ENCODE data around the gene PAOX. TPM values are rescaled to one million over a fixed set of nuclear protein-coding genes. Genes with fewer than 3 reads are reported as not detected.
A peak's percentile ranks its signal among the peaks of the same experiment; 100 is the strongest.

PAOX gene
- 1 to 10 TPM; 3.0 to 6.2 TPM for total RNA-seq

DNA sequence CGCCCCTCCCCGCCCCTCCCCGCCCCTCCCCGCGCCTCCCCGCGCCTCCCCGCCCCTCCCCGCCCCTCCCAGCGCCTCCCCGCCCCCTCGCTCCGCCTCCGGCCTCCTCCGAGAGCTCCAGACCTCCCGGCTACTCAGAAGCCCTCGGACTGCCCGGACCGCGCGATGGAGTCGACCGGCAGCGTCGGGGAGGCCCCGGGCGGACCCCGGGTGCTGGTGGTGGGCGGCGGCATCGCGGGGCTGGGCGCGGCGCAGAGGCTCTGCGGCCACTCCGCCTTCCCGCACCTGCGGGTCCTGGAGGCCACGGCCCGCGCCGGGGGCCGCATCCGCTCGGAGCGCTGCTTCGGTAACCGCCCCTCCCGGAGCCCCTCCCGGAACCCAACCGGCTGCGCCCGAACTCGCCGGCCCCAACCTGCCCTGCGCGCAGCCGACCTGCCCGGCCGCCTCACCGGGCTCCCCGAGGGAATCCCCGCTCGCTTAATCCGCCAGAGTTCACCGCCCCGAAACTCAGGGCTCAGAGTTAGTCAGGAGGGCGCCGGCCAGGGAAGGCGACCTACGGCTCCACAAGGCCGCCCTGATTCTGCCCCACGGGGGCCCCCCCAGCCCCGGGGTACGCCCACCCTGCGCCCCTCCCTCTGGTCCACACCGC lies at the start of gene PAOX:
Gene PAOX (plus strand): TSS at position 111 of the 649 bp plus-strand sequence. CDS start 55 bp downstream, at position 166.
- DNase-seq = peak; percentile 80
- peak within 1 kb of the TSS; percentile 74 for H3K4me3 Mint-ChIP-seq
- ChIA-PET POLR2A (interaction anchor here (1.3 kb wide), 1 partner anchor 10 kb away, joined by 3 read pairs; no protein-coding TSS in a partner anchor), CTCF (interaction anchor here (1.4 kb wide), 1 partner anchor 12 kb away, joined by 4 read pairs; no protein-coding TSS in a partner anchor)
- H3K4me1 Mint-ChIP-seq = no peaks in the 10 kb centered on the region
- H3K27ac Mint-ChIP-seq = peak within 1 kb of the TSS; percentile 24
- H3K36me3 Mint-ChIP-seq (ENCODE audit: low read depth) = no peaks in the 10 kb centered on the region
- intact Hi-C loops (cut with DNase I, micrococcal nuclease) = loop anchor here (1.0 to 10.0 kb wide), 9 partner anchors 11 to 1044 kb away; partner anchors contain the start of genes INPP5A (in 2 of the 2), FUOM (in 1 of the 2), LRRC27 (in 1 of the 2) and MTG1 (in 1 of the 2)
- no peaks in the 10 kb centered on the region for H3K27me3 Mint-ChIP-seq
- peak; percentile 76 for ATAC-seq
- H3K9me3 Mint-ChIP-seq (ENCODE audit: low read depth) = no peaks in the 10 kb centered on the region

- DNase-seq (peak; percentile 94), ATAC-seq (peak; percentile 96)
- ChIA-PET CTCF (interaction anchor here (0.6 to 1.8 kb wide), 26 partner anchors 9 to 289 kb away, joined by 3 to 14 read pairs (median 4); partner anchors contain the start of gene PRAP1), POLR2A (interaction anchor here (1.2 kb wide), 1 partner anchor 109 kb away, joined by 6 read pairs; no protein-coding TSS in a partner anchor)
- peaks cover 31% of the 10 kb centered on the region for H3K27me3 Mint-ChIP-seq
- no peaks in the 10 kb centered on the region for H3K36me3 Mint-ChIP-seq (ENCODE audit: low read depth)
- H3K4me3 Mint-ChIP-seq = peak overlapping the region; percentile 23
- no peaks in the 10 kb centered on the region for H3K9me3 Mint-ChIP-seq (ENCODE audit: low read depth)
- intact Hi-C loops (cut with DNase I, micrococcal nuclease) = loop anchor here (1.0 to 5.0 kb wide), 7 partner anchors 44 to 193 kb away; partner anchors contain the start of genes MTG1 (in 2 of the 2) and ECHS1 (in 1 of the 2)
- peaks cover 10% of the 10 kb centered on the region for H3K4me1 Mint-ChIP-seq
- H3K27ac Mint-ChIP-seq = no peak overlapping the region
These were observed 49.4 kb upstream of the PAOX start for GRCh38 chr10:133329491-133330202.

GRCh38 chr10:133332936-133333699 lies 45.9 kb upstream of the PAOX start:
- no peaks in the 10 kb centered on the region for H3K36me3 Mint-ChIP-seq (ENCODE audit: low read depth)
- DNase-seq = no peak
- intact Hi-C loops (cut with DNase I, micrococcal nuclease) = no loop called here
- peaks cover 9% of the 10 kb centered on the region for H3K4me1 Mint-ChIP-seq
- POLR2A ChIA-PET = no interaction called here
- CTCF ChIA-PET = no interaction called here
- no peak overlapping the region for H3K4me3 Mint-ChIP-seq
- H3K9me3 Mint-ChIP-seq (ENCODE audit: low read depth) = no peaks in the 10 kb centered on the region
- no peak overlapping the region for H3K27ac Mint-ChIP-seq
- ATAC-seq = no peak
- peaks cover 17% of the 10 kb centered on the region for H3K27me3 Mint-ChIP-seq

DNA sequence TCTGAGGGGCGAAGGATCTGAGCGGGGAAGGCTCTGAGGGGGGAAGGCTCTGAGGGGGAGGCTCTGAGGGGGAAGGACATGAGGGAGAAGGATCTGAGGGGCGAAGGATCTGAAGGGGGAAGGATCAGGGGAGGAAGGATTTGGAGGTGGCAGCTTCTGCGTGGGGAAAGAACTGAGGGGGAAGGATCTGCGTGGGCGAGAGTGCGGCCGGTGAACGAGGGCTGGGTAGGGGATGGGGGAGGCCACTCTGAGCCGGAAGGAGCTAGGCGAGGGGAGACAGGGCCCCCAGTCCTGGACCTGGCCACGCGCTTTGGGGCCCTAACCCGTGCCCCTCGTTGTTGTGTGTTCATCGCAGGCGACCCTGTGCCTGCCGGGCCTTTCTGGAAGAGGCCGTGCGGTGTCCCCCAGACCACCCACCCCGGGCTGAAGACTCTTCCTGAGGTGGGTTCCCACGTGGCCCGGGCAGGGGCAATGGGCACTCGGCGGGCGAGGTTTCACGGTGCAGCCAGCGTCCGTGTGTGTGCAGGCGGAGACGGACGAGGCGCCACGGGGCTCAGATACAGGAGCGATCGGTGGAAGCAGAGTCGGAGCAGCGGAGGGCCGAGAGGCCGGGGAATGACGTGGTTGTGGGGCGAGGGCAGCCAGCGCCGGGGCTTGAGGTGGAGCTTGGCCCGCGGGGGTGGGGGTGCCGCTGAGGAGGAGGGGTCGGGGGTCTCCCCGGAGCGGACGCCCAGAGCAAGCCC lies 44.4 kb upstream of the PAOX start:
- DNase-seq (no peak), ATAC-seq (peak; percentile 30)
- H3K4me3 Mint-ChIP-seq = peak overlapping the region; percentile 46
- ChIA-PET POLR2A (no interaction called here), CTCF (interaction anchor here (0.5 kb wide), 1 partner anchor 59 kb away, joined by 4 read pairs; no protein-coding TSS in a partner anchor)
- H3K4me1 Mint-ChIP-seq = peaks cover 5% of the 10 kb centered on the region
- H3K27ac Mint-ChIP-seq = no peak overlapping the region
- intact Hi-C loops (cut with DNase I, micrococcal nuclease) = loop anchor here in 1 of 2 experiments (1.0 kb wide), 1 partner anchor 23 kb away; no protein-coding TSS in a partner anchor
- H3K9me3 Mint-ChIP-seq (ENCODE audit: low read depth) = no peaks in the 10 kb centered on the region
- no peaks in the 10 kb centered on the region for H3K36me3 Mint-ChIP-seq (ENCODE audit: low read depth)
- peaks cover 13% of the 10 kb centered on the region for H3K27me3 Mint-ChIP-seq

DNA sequence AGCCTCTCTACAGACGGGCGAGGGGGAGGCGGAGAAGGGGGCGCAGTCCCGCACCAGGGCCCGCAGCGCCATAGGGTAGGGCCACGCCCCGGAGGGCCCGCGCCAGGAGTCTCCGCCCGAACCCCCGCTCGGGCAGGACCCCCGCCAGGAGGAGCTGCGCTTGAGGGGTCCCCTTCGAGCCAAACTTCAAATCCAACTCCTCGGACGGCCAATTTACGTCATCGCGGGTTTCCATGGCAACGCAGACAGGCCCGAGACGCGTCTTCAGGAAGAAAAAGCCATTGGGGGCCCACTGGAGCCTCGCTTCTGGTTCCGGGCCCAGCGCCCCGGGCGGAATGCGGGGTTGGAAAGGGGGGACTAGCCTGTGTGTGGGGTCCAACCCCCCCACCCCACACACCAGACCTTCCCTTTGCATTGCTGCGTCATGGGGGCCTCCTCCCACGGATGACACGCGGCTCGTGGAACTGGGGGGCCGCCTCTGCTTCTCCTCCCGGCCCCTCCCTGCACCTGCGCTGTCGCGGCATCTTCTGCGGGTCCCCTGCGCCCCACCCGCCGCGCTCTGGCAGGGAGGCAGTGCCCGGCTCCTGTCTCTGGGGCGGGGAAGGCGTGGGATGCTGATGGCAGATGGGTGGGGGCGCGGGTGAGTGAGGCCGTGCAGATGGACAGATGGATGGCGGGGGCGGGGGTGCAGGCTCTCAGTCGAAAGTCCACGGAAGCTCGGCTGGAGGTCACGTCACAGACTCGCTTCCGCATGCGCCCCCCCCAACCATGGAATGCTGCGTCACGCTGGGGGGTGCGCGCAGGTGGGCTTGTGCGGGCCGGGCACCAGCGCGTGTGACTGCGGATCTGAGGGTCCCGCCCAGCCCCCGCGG lies 43.6 kb upstream of the PAOX start:
- Mint-ChIP-seq H3K4me3 (peak overlapping the region; percentile 32), H3K9me3 (ENCODE audit: low read depth) (no peaks in the 10 kb centered on the region), H3K27me3 (peaks cover 13% of the 10 kb centered on the region), H3K4me1 (peaks cover 5% of the 10 kb centered on the region), H3K27ac (no peak overlapping the region), H3K36me3 (ENCODE audit: low read depth) (no peaks in the 10 kb centered on the region)
- ATAC-seq (peak; percentile 42), DNase-seq (peak; percentile 86)
- POLR2A ChIA-PET = no interaction called here
- intact Hi-C loops (cut with DNase I, micrococcal nuclease) = loop anchor here in 1 of 2 experiments (1.0 kb wide), 1 partner anchor 22 kb away; no protein-coding TSS in a partner anchor
- CTCF ChIA-PET = interaction anchor here (0.5 kb wide), 1 partner anchor 58 kb away, joined by 4 read pairs; no protein-coding TSS in a partner anchor

- intact Hi-C loops (cut with DNase I, micrococcal nuclease) = no loop called here
- ChIA-PET POLR2A (no interaction called here), CTCF (no interaction called here)
- H3K27me3 Mint-ChIP-seq = peaks cover 13% of the 10 kb centered on the region
- peaks cover 5% of the 10 kb centered on the region for H3K4me1 Mint-ChIP-seq
- H3K36me3 Mint-ChIP-seq (ENCODE audit: low read depth) = no peaks in the 10 kb centered on the region
- ATAC-seq (no peak), DNase-seq (no peak)
- no peaks in the 10 kb centered on the region for H3K9me3 Mint-ChIP-seq (ENCODE audit: low read depth)
- no peak overlapping the region for H3K4me3 Mint-ChIP-seq
- H3K27ac Mint-ChIP-seq = no peak overlapping the region
These were observed 42.9 kb upstream of the PAOX start for GRCh38 chr10:133336118-133336576.

DNA sequence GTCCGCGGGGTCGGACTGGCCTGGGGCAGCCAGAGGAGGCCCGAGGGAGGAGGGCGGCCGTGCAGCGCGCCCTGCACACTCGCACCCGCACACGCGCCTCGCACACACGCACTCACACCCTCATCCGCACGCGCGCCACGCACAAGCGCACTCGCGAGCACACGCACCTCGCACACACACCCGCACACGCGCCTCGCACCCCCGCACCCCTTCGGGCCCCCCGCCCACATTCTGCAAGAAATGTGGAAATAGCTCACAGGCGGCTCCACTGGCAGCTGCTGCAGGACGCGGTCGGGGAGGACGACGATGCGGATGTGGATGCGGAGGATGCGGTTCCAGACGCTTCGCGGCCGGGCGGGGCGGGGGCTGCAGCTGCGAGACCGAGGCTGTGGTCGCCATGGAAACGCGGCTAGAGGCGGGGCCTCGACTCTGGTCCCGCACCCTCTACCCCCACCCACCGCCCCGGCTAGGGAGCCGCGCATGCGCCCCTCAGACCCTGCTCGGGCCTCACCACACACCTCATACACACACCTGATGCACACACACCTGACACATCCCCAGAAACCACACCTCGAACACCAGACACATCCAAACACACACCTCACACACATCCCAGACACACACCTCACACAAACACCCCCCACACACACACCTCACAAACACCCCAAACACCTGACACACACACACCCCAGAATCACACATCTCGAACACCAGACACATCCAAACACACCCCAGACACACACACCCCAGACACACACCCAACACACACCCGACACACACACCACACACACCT lies 42.3 kb upstream of the PAOX start, which contains the start of gene CALY:
Gene CALY (minus strand): TSS at position 320 of the 793 bp plus-strand sequence. CDS start 7,907 bp downstream, outside the sequence.
- DNase-seq (peak; percentile 84), ATAC-seq (peak; percentile 63)
- Mint-ChIP-seq H3K4me1 (peaks cover 5% of the 10 kb centered on the region), H3K4me3 (peak within 1 kb of the TSS; percentile 32), H3K27me3 (peaks cover 13% of the 10 kb centered on the region), H3K9me3 (ENCODE audit: low read depth) (no peaks in the 10 kb centered on the region), H3K36me3 (ENCODE audit: low read depth) (no peaks in the 10 kb centered on the region), H3K27ac (no peak within 1 kb of the TSS)
- ChIA-PET POLR2A (no interaction called here), CTCF (no interaction called here)
- intact Hi-C loops (cut with DNase I, micrococcal nuclease) = no loop called here

DNA sequence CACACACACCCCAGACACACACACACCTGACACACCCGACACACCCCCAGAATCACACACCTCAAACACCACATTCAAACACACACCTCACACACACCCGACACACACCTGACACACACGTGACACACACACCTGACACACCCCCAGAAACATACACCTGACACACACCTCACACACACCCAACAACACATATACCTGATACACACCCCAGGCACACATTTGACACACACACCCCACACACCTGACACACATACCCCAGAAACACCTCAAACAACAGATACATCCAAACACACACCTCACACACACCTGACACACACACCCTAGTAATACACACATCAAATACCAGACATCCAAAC lies 41.7 kb upstream of the PAOX start:
- Mint-ChIP-seq H3K27ac (no peak overlapping the region), H3K9me3 (ENCODE audit: low read depth) (no peaks in the 10 kb centered on the region), H3K36me3 (ENCODE audit: low read depth) (no peaks in the 10 kb centered on the region)

GRCh38 chr10:133338080-133339071 lies 40.7 kb upstream of the PAOX start:
- intact Hi-C loops (cut with DNase I, micrococcal nuclease) = no loop called here
- H3K36me3 Mint-ChIP-seq (ENCODE audit: low read depth) = no peaks in the 10 kb centered on the region
- no peak overlapping the region for H3K27ac Mint-ChIP-seq
- H3K27me3 Mint-ChIP-seq = peaks cover 11% of the 10 kb centered on the region
- H3K4me1 Mint-ChIP-seq = peaks cover 5% of the 10 kb centered on the region
- ATAC-seq (no peak), DNase-seq (no peak)
- POLR2A ChIA-PET = no interaction called here
- no peak overlapping the region for H3K4me3 Mint-ChIP-seq
- CTCF ChIA-PET = no interaction called here
- no peaks in the 10 kb centered on the region for H3K9me3 Mint-ChIP-seq (ENCODE audit: low read depth)

More for the DNA sequence above, 41.7 kb upstream of the PAOX start:
- ChIA-PET CTCF (no interaction called here), POLR2A (no interaction called here)
- Mint-ChIP-seq H3K4me1 (peaks cover 5% of the 10 kb centered on the region), H3K27me3 (peaks cover 13% of the 10 kb centered on the region), H3K4me3 (no peak overlapping the region)
- ATAC-seq = no peak
- intact Hi-C loops (cut with DNase I, micrococcal nuclease) = no loop called here
- DNase-seq = no peak
